Naive thymus-derived CD4-positive, alpha-beta T cell (primary cell): Measurements from ENCODE around the gene CAMK1D. TPM values are rescaled to one million over a fixed set of nuclear protein-coding genes. Genes with fewer than 3 reads are reported as not detected.
A peak's percentile ranks its signal among the peaks of the same experiment; 100 is the strongest.

Experiments
- ATAC-seq: fragments of 150-1000 bp; cut with Tn5 transposase; 2 replicates; pipeline ENCODE4 v1.10.0; 2021; ENCODE audit warnings: mild to moderate bottlenecking, moderate library complexity
- CTCF ChIA-PET: fragments of 350-600 bp; sonication (Branson Sonifier 250); formaldehyde crosslinking; loops from one replicate; lab custom pipeline; 2021; ENCODE audit warnings: antibody characterized with exemption; lab: Charles Lee
- POLR2A ChIA-PET: fragments of 350-600 bp; sonication (Branson Sonifier 250); formaldehyde crosslinking; loops from one replicate; lab custom pipeline; 2021; ENCODE audit warnings: antibody characterized with exemption, inconsistent platforms; lab: Charles Lee
- DNase-seq, 9 donors: peaks; one replicate each; pipeline versions ENCODE4 v3.0.0 to v3.0.0-alpha.2; 2020 to 2022; ENCODE audit warnings: mixed read lengths in 1 of 9
- H3K27ac ChIP-seq: one replicate; pipeline ENCODE4 v1.7.0; 2013; ENCODE audit warnings: mild to moderate bottlenecking, low read depth, low read length, moderate library complexity
- H3K27me3 ChIP-seq, 2 donors: one replicate each; pipeline ENCODE4 v1.7.0; 2013; ENCODE audit warnings: low read length in 2 of 2, mild to moderate bottlenecking in 2 of 2, moderate library complexity in 2 of 2; ENCODE audit not compliant: control insufficient read depth in 2 of 2, insufficient read depth in 2 of 2
- H3K36me3 ChIP-seq, 3 experiments: 1 replicate in 2 of 3; 2 replicates in 1 of 3; pipeline ENCODE4 v1.7.0; 2013; ENCODE audit warnings: low read length in 3 of 3, mild to moderate bottlenecking in 3 of 3, moderate library complexity in 1 of 3; ENCODE audit not compliant: insufficient read depth in 3 of 3, control insufficient read depth in 2 of 3
- H3K4me1 ChIP-seq, 2 donors: one replicate each; pipeline ENCODE4 v1.7.0; 2013; ENCODE audit warnings: low read length in 2 of 2, mild to moderate bottlenecking in 2 of 2, moderate library complexity in 1 of 2; ENCODE audit not compliant: control insufficient read depth in 2 of 2, insufficient read depth in 2 of 2
- H3K4me3 ChIP-seq: 2 replicates; pipeline ENCODE4 v1.7.0; 2013; ENCODE audit warnings: mild to moderate bottlenecking, low read length
- H3K9me3 ChIP-seq, 3 experiments: 1 replicate in 2 of 3; 2 replicates in 1 of 3; pipeline ENCODE4 v1.7.0; 2013; ENCODE audit warnings: low read length in 3 of 3; ENCODE audit not compliant: control insufficient read depth in 2 of 3
- H3K27ac Mint-ChIP-seq, 9 donors: one replicate each; pipeline ENCODE4 v1.8.0; 2020 to 2022; ENCODE audit warnings: mixed read lengths in 9 of 9, mild to moderate bottlenecking in 8 of 9, moderate library complexity in 5 of 9, inconsistent platforms in 2 of 9
- H3K27me3 Mint-ChIP-seq, 5 donors: one replicate each; pipeline ENCODE4 v1.8.0; 2021 to 2022; ENCODE audit warnings: mixed read lengths in 5 of 5, mild to moderate bottlenecking in 1 of 5
- H3K36me3 Mint-ChIP-seq, 5 donors: one replicate each; pipeline ENCODE4 v1.8.0; 2020 to 2022; ENCODE audit warnings: mixed read lengths in 5 of 5, mild to moderate bottlenecking in 3 of 5, inconsistent platforms in 1 of 5
- H3K4me1 Mint-ChIP-seq, 7 donors: one replicate each; pipeline ENCODE4 v1.8.0; 2020 to 2022; ENCODE audit warnings: mixed read lengths in 7 of 7, mild to moderate bottlenecking in 3 of 7, inconsistent platforms in 1 of 7
- H3K4me3 Mint-ChIP-seq, 10 donors: one replicate each; pipeline ENCODE4 v1.8.0; 2020 to 2022; ENCODE audit warnings: mild to moderate bottlenecking in 10 of 10, mixed read lengths in 10 of 10, moderate library complexity in 6 of 10, inconsistent platforms in 2 of 10
- H3K9me3 Mint-ChIP-seq, 11 donors: one replicate each; pipeline ENCODE4 v1.8.0; 2020 to 2022; ENCODE audit warnings: mixed read lengths in 11 of 11, mild to moderate bottlenecking in 4 of 11, inconsistent platforms in 1 of 11, moderate library complexity in 1 of 11
- intact Hi-C, 2 donors: fragments of 100-400 bp; cut with micrococcal nuclease; formaldehyde crosslinking; loops; one replicate each; pipeline ENCODE4 v1.15.1; 2023
- polyA plus RNA-seq, 2 donors: library from polyadenylated mRNA; unstranded; fragments of 300-500 nt; fragmentation: Illumina TruSeq; gene quantifications; one replicate each; pipeline ENCODE4 v1.2.3, GENCODE V29; 2021
- total RNA-seq, 6 experiments: library from RNA in 5 of 6; stranded (reverse) in 5 of 6; gene quantifications; 1 replicate in 5 of 6; 2 replicates in 1 of 6; pipeline ENCODE4 v1.2.3 and lab custom pipeline; 2021 to 2026

CAMK1D gene
- total and polyA plus RNA-seq, 7 experiments from 2014 or later, result 12.5 to 43.2 (median 18.6) TPM

DNA sequence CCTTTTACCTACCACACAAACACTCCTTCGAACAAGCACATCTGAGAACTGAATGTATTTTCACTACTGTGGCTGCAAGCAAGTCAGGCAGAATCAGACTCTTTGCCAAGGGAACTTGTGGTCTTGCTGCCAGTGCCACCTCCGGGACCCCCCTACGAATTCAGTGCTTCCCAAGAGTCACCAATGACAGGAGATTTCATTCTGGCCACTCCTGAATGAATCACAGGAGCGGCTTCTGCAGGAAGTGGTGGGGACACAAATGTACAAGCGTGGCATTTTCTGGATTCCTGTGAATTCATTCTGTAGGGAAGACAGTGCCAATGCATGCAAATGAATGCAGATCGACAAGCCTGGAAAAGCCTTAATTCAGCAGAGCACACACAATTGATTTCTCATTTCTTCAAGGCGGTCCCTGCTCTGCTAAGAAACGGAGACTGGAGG lies 161.2 kb downstream of the CAMK1D start:
- Histone ChIP-seq H3K4me3 (no peak overlapping the region), H3K9me3 (no peaks in the 10 kb centered on the region), H3K4me1 (peaks cover 0 to 34% of the 10 kb centered on the region in 2 donors), H3K36me3 (no peaks in the 10 kb centered on the region), H3K27ac (no peak overlapping the region), H3K27me3 (no peaks in the 10 kb centered on the region)
- peak overlapping the region in 5 of 10 donors; percentile 22 to 65 (median 52) for H3K4me3 Mint-ChIP-seq
- intact Hi-C loops, result no loop called here
- H3K36me3 Mint-ChIP-seq, result peaks cover 0 to 18% (median 0%) of the 10 kb centered on the region in 5 donors
- no peak for DNase-seq
- H3K27ac Mint-ChIP-seq, result peak overlapping the region in 5 of 9 donors; percentile 5 to 93 (median 73)
- ChIA-PET CTCF (no interaction called here), POLR2A (no interaction called here)
- ATAC-seq, result no peak
- no peaks in the 10 kb centered on the region for H3K9me3 Mint-ChIP-seq
- H3K27me3 Mint-ChIP-seq, result no peaks in the 10 kb centered on the region
- peaks cover 32 to 73% (median 53%) of the 10 kb centered on the region in 7 donors for H3K4me1 Mint-ChIP-seq

DNA sequence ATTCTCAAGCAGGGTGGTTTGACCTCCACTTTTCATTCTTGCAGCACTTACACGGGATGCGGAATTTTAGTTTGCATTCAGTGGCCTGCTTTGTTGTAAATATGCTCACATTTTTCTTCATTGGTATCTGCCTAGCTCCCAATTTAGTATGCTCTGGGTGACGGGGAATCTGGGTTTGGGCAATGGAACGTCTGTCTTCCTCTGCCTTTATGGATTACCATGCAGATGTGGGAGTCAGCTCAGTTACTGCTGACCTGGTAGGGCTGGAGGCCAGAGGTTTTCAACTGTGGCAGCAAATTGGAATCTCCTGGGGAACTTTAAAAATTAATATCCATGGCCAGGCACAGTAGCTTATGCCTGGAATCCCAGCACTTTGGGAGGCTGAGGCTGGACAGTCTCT lies 161.6 kb downstream of the CAMK1D start:
- H3K4me1 ChIP-seq, result peaks cover 0 to 34% of the 10 kb centered on the region in 2 donors
- H3K27me3 ChIP-seq, result no peaks in the 10 kb centered on the region
- H3K9me3 ChIP-seq, result no peaks in the 10 kb centered on the region
- ChIA-PET CTCF (interaction anchor here (0.8 kb wide), 1 partner anchor 246 kb away, joined by 3 read pairs; no protein-coding TSS in a partner anchor), POLR2A (no interaction called here)
- no peak overlapping the region for H3K27ac ChIP-seq
- no peak overlapping the region for H3K4me3 ChIP-seq
- DNase-seq, result no peak
- peaks cover 32 to 68% (median 48%) of the 10 kb centered on the region in 7 donors for H3K4me1 Mint-ChIP-seq
- H3K4me3 Mint-ChIP-seq, result no peak overlapping the region
- no peaks in the 10 kb centered on the region for H3K9me3 Mint-ChIP-seq
- H3K27me3 Mint-ChIP-seq, result no peaks in the 10 kb centered on the region
- intact Hi-C loops, result no loop called here
- ATAC-seq, result no peak
- peaks cover 0 to 18% (median 0%) of the 10 kb centered on the region in 5 donors for H3K36me3 Mint-ChIP-seq
- no peaks in the 10 kb centered on the region for H3K36me3 ChIP-seq
- peak overlapping the region in 1 of 9 donors; percentile 43 for H3K27ac Mint-ChIP-seq

DNA sequence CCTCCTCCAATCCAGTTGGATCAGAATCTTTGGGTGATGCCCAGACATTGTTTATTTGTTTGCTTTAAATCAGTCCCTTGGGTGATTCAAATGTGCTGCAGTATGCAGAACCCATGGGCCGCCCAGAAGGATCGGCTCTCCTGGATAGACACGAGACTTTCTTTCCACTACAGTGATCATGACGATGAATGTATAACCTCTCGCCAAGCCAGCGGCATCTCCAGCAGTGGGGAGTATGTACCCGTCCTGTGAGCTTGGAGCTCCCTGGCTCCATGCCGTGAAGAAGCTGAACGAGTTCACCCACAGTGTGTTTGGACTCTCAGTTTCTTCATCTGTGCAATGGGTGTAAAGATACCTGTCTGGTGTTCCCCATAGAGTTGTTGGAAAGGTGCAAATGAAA lies 162.3 kb downstream of the CAMK1D start:
- peaks cover 30 to 66% (median 52%) of the 10 kb centered on the region in 7 donors for H3K4me1 Mint-ChIP-seq
- CTCF ChIA-PET, result interaction anchor here (0.8 kb wide), 1 partner anchor 247 kb away, joined by 3 read pairs; no protein-coding TSS in a partner anchor
- Histone ChIP-seq H3K9me3 (no peaks in the 10 kb centered on the region), H3K27ac (no peak overlapping the region), H3K36me3 (no peaks in the 10 kb centered on the region), H3K4me1 (peaks cover 0 to 34% of the 10 kb centered on the region in 2 donors), H3K27me3 (no peaks in the 10 kb centered on the region), H3K4me3 (no peak overlapping the region)
- no peaks in the 10 kb centered on the region for H3K9me3 Mint-ChIP-seq
- intact Hi-C loops, result loop anchor here in 1 of 2 donors (2.0 kb wide), 1 partner anchor 15 kb away; no protein-coding TSS in a partner anchor
- POLR2A ChIA-PET, result no interaction called here
- peaks cover 0 to 18% (median 0%) of the 10 kb centered on the region in 5 donors for H3K36me3 Mint-ChIP-seq
- H3K4me3 Mint-ChIP-seq, result no peak overlapping the region
- DNase-seq (no peak), ATAC-seq (no peak)
- no peaks in the 10 kb centered on the region for H3K27me3 Mint-ChIP-seq
- H3K27ac Mint-ChIP-seq, result no peak overlapping the region

DNA sequence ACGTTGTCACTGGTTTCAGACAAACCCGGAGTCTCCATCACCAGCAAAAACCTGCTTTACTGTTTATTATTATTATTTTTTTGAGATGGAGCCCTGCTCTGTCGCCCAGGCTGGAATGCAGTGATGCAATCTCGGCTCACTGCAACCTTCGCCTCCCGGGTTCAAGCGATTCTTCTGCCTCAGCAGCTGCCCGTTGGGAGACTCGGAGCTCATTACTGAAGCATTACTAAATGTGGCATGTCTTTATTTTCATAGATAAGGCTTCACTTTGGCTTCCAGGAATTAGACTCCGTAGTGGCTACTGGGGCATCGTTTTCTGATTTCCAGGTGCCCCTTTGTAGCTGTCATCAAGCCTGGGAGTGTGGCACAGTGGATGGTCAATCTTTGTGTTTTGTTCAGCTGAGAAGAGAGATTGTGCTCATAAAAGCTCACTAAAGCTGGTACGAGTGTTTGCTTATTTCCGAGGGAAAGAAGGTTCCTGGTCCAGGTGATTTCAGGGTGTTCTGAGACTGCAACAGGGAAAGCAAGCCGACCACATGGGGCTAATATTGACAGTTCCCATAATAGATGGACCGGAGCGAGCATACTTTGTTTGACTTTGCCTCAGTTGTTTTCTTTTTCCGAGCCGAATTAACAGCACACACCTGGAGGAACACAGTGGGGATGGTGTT lies 163.1 kb downstream of the CAMK1D start:
- Histone ChIP-seq H3K4me1 (peaks cover 0 to 29% of the 10 kb centered on the region in 2 donors), H3K9me3 (no peaks in the 10 kb centered on the region), H3K27ac (no peak overlapping the region), H3K27me3 (no peaks in the 10 kb centered on the region), H3K4me3 (no peak overlapping the region), H3K36me3 (no peaks in the 10 kb centered on the region)
- intact Hi-C loops, result loop anchor here in 1 of 2 donors (2.0 kb wide), 1 partner anchor 14 kb away; no protein-coding TSS in a partner anchor
- DNase-seq, result no peak
- POLR2A ChIA-PET, result no interaction called here
- no peak overlapping the region for H3K27ac Mint-ChIP-seq
- H3K9me3 Mint-ChIP-seq, result no peaks in the 10 kb centered on the region
- CTCF ChIA-PET, result no interaction called here
- H3K36me3 Mint-ChIP-seq, result peaks cover 0 to 18% (median 0%) of the 10 kb centered on the region in 5 donors
- no peaks in the 10 kb centered on the region for H3K27me3 Mint-ChIP-seq
- no peak overlapping the region for H3K4me3 Mint-ChIP-seq
- peaks cover 22 to 66% (median 50%) of the 10 kb centered on the region in 7 donors for H3K4me1 Mint-ChIP-seq
- no peak for ATAC-seq

DNA sequence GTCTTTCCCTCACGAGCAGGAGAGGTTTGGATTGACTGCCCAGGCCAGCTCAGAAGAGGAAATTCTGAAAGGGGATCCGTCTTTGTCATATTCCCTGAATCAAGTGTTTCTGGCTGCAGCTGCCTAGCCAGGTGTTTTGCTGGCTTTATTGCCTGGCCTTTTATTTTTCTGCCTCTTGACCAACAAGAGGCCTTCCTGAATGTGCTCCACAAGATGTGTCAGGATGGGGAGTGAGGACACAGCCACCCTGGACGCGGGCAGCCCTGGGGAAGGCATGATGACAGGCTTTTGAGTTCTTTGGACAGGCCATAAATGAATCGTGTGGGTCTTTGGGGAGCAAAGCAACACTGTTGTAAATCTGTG lies 163.6 kb downstream of the CAMK1D start:
- Mint-ChIP-seq H3K9me3 (no peaks in the 10 kb centered on the region), H3K27ac (peak overlapping the region in 2 of 9 donors; percentile 22 to 26), H3K27me3 (no peaks in the 10 kb centered on the region), H3K36me3 (peaks cover 0 to 14% (median 0%) of the 10 kb centered on the region in 5 donors), H3K4me1 (peaks cover 16 to 61% (median 47%) of the 10 kb centered on the region in 7 donors), H3K4me3 (no peak overlapping the region)
- Histone ChIP-seq H3K9me3 (no peaks in the 10 kb centered on the region), H3K36me3 (no peaks in the 10 kb centered on the region), H3K27ac (no peak overlapping the region), H3K4me3 (no peak overlapping the region), H3K4me1 (peaks cover 0 to 24% of the 10 kb centered on the region in 2 donors), H3K27me3 (no peaks in the 10 kb centered on the region)
- DNase-seq (no peak), ATAC-seq (no peak)
- CTCF ChIA-PET, result no interaction called here
- intact Hi-C loops, result loop anchor here in 1 of 2 donors (2.0 kb wide), 1 partner anchor 14 kb away; no protein-coding TSS in a partner anchor
- POLR2A ChIA-PET, result no interaction called here

DNA sequence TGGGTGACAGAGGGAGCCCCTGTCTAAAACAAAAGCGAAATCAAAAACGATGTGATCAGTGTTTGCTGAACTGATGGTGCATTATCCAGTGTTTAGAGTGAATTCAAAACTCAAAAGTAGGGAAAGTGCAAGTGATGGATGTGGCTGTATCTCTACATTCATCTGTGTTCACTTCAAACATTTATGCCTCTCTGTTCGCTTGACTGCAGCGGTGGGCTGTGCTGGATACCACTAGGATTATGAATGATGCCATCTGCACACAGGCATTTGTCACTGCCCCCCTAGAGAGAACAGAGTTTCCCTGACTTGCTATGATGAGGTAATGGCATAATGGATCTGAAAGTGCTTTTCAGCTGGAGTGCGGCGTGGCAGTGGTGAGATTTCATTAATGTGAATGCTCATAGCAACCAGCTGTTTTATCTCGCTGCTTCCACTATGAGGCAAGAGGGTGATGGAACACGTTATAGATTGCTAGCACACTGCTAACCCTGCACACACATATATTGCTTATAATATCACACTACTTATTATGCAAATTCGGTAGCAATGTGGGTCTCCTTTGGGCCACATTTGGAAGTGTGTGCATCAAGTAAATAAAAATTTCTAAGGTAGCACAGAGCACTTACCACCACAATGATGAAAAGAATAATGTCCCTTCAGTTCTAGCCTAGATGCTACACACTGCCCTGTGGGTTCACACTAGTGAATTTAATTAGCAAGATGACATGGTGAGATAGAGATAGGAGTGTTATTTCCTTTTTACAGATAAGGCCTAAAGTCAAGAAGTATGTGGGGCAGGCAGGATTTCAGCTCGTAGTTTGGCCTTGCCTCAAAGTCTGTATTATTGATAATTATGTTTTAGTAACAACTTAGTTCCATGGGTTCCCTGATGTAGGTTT lies 164.7 kb downstream of the CAMK1D start:
- ChIA-PET CTCF (no interaction called here), POLR2A (no interaction called here)
- Mint-ChIP-seq H3K9me3 (no peaks in the 10 kb centered on the region), H3K4me1 (peaks cover 8 to 50% (median 37%) of the 10 kb centered on the region in 7 donors), H3K36me3 (peaks cover 0 to 4% (median 0%) of the 10 kb centered on the region in 5 donors), H3K27me3 (no peaks in the 10 kb centered on the region), H3K4me3 (no peak overlapping the region), H3K27ac (peak overlapping the region in 4 of 9 donors; percentile 26 to 43 (median 36))
- DNase-seq (no peak), ATAC-seq (peak; percentile 68)
- Histone ChIP-seq H3K4me1 (peaks cover 0 to 20% of the 10 kb centered on the region in 2 donors), H3K27ac (no peak overlapping the region), H3K36me3 (no peaks in the 10 kb centered on the region), H3K27me3 (no peaks in the 10 kb centered on the region), H3K4me3 (no peak overlapping the region), H3K9me3 (no peaks in the 10 kb centered on the region)
- intact Hi-C loops, result loop anchor here in 1 of 2 donors (2.0 kb wide), 1 partner anchor 13 kb away; no protein-coding TSS in a partner anchor
